Measurements from ENCODE around the gene RALY.

The RALY gene

GRCh38 chr20:34049389-34049788 lies 55.7 kb downstream of the RALY start:
- DNase-seq (ENCODE audit: low read depth), result no peak

- DNase-seq (ENCODE audit: low read depth), result no peak
Observed at GRCh38 chr20:34049897-34050695, 56.4 kb downstream of the RALY start.

GRCh38 chr20:34052414-34052813 lies 58.7 kb downstream of the RALY start:
- DNase-seq (ENCODE audit: low read depth), result no peak

GRCh38 chr20:34055290-34055689 lies 61.6 kb downstream of the RALY start:
- DNase-seq (ENCODE audit: low read depth), result no peak

- no peak for DNase-seq (ENCODE audit: low read depth)
Observed at GRCh38 chr20:34058831-34059230, 65.1 kb downstream of the RALY start.

GRCh38 chr20:34060970-34061369 lies 67.3 kb downstream of the RALY start:
- no peak for DNase-seq (ENCODE audit: low read depth)

- DNase-seq (ENCODE audit: low read depth), result no peak
Observed at GRCh38 chr20:34061695-34062094, 68.0 kb downstream of the RALY start.

GRCh38 chr20:34062570-34063482 lies 69.1 kb downstream of the RALY start:
- DNase-seq (ENCODE audit: low read depth), result peak; percentile 68

- no peak for DNase-seq (ENCODE audit: low read depth)
Observed at GRCh38 chr20:34064286-34064685, 70.6 kb downstream of the RALY start.

- DNase-seq (ENCODE audit: low read depth), result peak; percentile 29
Observed at GRCh38 chr20:34065260-34065659, 71.5 kb downstream of the RALY start.

- no peak for DNase-seq (ENCODE audit: low read depth)
Observed at GRCh38 chr20:34066476-34067090, 72.9 kb downstream of the RALY start.

- no peak for DNase-seq (ENCODE audit: low read depth)
Observed at GRCh38 chr20:34068001-34068400, 74.3 kb downstream of the RALY start.

- DNase-seq (ENCODE audit: low read depth), result peak; percentile 61
Observed at GRCh38 chr20:34069341-34070078, 75.8 kb downstream of the RALY start.

- no peak for DNase-seq (ENCODE audit: low read depth)
Observed at GRCh38 chr20:34070079-34070439, 76.3 kb downstream of the RALY start.

- no peak for DNase-seq (ENCODE audit: low read depth)
Observed at GRCh38 chr20:34070859-34071258, 77.1 kb downstream of the RALY start.

GRCh38 chr20:34072076-34072475 lies 78.4 kb downstream of the RALY start:
- no peak for DNase-seq (ENCODE audit: low read depth)

GRCh38 chr20:34072778-34073177 lies 79.1 kb downstream of the RALY start:
- no peak for DNase-seq (ENCODE audit: low read depth)

GRCh38 chr20:34074101-34074760 lies 80.5 kb downstream of the RALY start:
- DNase-seq (ENCODE audit: low read depth), result no peak

- no peak for DNase-seq (ENCODE audit: low read depth)
Observed at GRCh38 chr20:34075647-34076046, 81.9 kb downstream of the RALY start.

- DNase-seq (ENCODE audit: low read depth), result no peak
Observed at GRCh38 chr20:34076952-34077351, 83.2 kb downstream of the RALY start.

- no peak for DNase-seq (ENCODE audit: low read depth)
Observed at GRCh38 chr20:34078540-34078939, 84.8 kb downstream of the RALY start.

All from HS-5 (cell line).